Right kidney (tissue), 9 donors: ENCODE results near the gene CDCA4.
"Not testable (repeated sequence)": the region's sequence is repeated elsewhere in the genome, so short reads cannot be mapped to it uniquely, and the experiment has no call there.

Experiments used
- DNase-seq: peaks from one replicate; pipeline ENCODE4 v3.0.0-alpha.2; 2016
- long read RNA-seq, 8 donors: transcript quantifications; one replicate each; lab custom pipeline, GENCODE V29; 2026

The CDCA4 gene
- long read RNA-seq, donor 1, transcript CDCA4-201 (2 exons, 2,513 nt) = major isoform, 22 of 22 reads
- long read RNA-seq, donor 1, partial matches to known transcripts = 0 of 22 reads
- long read RNA-seq, donor 1, other reads (novel, unspliced or antisense) = 0 of 22 reads
- long read RNA-seq, donor 2, transcript CDCA4-201 (2 exons, 2,513 nt) = major isoform, 10 of 10 reads
- long read RNA-seq, donor 2, partial matches to known transcripts = 0 of 10 reads
- long read RNA-seq, donor 2, other reads (novel, unspliced or antisense) = 0 of 10 reads
- long read RNA-seq, donor 3, transcript CDCA4-201 (2 exons, 2,513 nt) = major isoform, 6 of 6 reads
- long read RNA-seq, donor 3, partial matches to known transcripts = 0 of 6 reads
- long read RNA-seq, donor 3, other reads (novel, unspliced or antisense) = 0 of 6 reads
- long read RNA-seq, donor 4, transcript CDCA4-201 (2 exons, 2,513 nt) = major isoform, 9 of 29 reads
- long read RNA-seq, donor 4, partial matches to known transcripts = 20 of 29 reads
- long read RNA-seq, donor 4, other reads (novel, unspliced or antisense) = 0 of 29 reads
- long read RNA-seq, donor 5, transcript CDCA4-201 (2 exons, 2,513 nt) = major isoform, 18 of 18 reads
- long read RNA-seq, donor 5, partial matches to known transcripts = 0 of 18 reads
- long read RNA-seq, donor 5, other reads (novel, unspliced or antisense) = 0 of 18 reads
- long read RNA-seq, donor 6, transcript CDCA4-201 (2 exons, 2,513 nt) = major isoform, 13 of 23 reads
- long read RNA-seq, donor 6, partial matches to known transcripts = 10 of 23 reads
- long read RNA-seq, donor 6, other reads (novel, unspliced or antisense) = 0 of 23 reads
- long read RNA-seq, donor 7 = 0 reads
- long read RNA-seq, donor 8, transcript CDCA4-201 (2 exons, 2,513 nt) = major isoform, 16 of 16 reads
- long read RNA-seq, donor 8, partial matches to known transcripts = 0 of 16 reads
- long read RNA-seq, donor 8, other reads (novel, unspliced or antisense) = 0 of 16 reads

- DNase-seq = peak; percentile 98
These were observed at the start of gene CDCA4 for GRCh38 chr14:105020815-105021655. TSS of gene CDCA4 (minus strand) at chr14:105021083. CDS start at chr14:105011929, 9,154 bp downstream.

- no peak for DNase-seq
These were observed 49.2 kb upstream of the CDCA4 start for GRCh38 chr14:105069871-105070759.

GRCh38 chr14:105069522-105069870, 48.6 kb upstream of the CDCA4 start:
- DNase-seq = no peak

- no peak for DNase-seq
These were observed 47.9 kb upstream of the CDCA4 start for GRCh38 chr14:105068818-105069217.

GRCh38 chr14:105067969-105068301, 47.1 kb upstream of the CDCA4 start:
- DNase-seq = no peak

DNA sequence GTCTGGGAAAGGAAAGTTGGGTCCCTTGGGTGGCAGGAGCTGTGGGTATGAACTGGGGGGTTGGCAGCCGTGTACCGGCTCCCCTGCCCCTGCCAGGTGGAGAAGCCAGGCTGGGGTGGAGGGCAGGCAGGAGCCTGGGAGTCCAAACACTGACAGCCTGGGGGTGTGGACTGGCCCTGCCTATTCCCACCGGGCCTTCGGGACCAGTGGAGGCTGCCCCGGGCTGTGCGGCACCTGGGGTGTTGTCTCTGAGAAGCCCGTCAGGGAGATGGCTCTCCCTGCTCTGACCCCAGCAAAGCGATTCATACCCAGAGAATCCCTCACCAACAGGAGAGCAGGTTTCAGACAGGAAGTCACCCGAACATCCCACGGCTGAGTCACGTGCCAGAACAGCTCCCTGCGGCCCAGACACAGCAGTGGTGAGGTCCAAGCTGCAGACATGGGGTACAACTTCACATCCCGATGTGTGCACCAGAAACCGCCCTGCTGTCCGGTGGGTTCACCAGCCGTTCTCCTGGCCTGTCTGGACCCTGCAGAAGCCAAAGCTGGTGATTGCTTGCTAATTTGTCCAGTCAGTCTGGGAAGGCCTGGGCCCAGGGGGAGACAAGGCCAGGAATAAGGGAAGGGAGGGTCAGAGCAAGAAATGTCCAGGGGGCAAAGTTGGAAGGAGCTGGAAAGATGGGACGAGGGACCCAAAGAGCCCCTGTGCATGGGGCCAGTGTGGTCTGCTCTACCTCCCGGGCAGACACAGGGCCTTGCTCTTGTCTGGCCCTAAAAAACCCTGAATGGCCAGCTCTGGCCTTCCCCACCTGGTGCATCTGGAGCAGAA, 46.5 kb upstream of the CDCA4 start:
- DNase-seq = no peak

DNA sequence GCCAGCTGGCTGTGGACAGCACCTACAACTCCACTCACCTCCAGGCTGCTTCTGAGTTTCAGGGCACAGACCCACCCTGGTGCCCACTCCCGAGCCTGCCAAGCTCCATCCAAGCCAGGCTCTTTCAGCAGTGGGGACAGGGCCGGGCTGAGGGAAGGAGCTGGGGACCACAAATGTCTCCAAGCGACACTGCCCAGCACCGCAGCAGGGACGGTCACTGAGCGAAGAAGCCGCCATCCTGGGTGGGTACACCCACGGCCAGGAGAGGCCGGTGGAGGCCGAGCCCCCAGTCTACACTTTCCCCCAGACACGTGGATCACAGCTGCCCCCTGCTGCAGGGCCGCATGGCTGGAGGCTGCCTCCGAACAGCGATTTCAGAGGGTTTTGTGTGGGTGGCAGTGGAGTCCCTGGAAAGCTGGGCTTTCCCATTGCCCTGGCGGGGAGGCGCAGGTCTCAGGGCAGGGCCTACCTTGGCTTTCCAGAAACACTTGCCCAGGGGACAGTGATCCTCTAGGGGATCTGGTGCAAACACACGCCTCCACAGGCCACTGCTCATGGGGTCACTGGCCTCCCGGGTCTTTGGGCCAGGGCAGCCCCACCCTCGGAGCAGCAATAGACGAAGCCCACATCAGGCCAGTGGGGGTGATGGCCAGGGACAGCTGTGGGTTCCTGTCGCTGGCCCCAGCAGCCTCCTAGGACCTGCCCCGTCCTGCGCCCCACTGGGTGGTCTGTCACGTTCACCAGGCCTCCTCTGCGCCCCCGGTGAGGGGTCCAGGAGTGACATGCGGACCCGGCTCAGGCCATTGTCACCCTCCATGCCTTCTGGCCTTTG, 45.6 kb upstream of the CDCA4 start:
- no peak for DNase-seq

DNA sequence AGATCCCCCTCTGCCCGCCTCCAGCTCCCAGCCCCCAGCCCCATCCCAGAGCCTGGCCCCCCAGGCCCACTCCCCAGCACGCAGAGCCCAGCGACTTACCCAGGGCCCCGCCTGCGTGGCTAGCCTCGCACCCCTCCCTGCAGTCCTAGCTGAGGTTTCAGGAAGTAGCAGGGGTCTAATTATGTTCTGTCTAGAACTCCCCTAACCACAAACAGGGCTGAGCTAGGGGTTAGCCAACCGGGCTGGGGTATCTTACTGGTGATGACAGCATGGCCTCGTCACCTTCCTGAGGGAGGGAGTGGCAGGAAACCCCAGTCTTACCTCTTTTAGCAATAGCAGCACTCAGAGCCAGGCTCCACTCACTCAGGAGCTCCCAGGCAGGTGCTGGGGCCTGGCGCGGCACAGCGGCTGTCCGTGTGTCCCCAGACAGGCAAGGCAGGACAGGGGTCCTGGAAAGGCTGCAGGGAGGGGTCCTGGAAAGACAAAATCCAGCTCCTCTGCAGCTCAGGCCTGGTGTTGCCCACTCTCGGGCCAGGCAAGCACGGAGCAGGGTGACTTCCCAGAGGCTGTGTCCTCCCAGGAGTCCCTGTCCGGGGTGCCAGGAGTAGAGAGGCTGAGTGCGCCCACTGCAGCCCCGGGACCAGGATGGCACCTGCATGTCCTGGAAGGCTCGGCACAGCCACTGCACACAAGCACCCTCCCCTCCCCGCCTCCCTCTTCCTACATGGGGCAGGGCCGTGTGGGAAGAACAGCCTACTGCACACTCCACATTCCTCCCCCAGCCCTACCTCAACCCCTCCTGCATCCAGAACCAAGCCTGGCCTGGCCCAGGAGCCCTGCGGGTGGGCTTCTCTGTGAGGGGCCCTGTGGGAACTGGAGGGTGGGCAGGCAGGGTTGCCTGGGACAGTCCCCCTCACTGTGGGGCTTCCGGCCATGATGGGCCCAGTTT, 44.7 kb upstream of the CDCA4 start, which contains the start of gene GPR132:
Gene GPR132, minus strand, starts transcription at position 151 of the 949 bp plus-strand sequence. CDS start 10,010 bp downstream, outside the sequence.
- DNase-seq = no peak

DNA sequence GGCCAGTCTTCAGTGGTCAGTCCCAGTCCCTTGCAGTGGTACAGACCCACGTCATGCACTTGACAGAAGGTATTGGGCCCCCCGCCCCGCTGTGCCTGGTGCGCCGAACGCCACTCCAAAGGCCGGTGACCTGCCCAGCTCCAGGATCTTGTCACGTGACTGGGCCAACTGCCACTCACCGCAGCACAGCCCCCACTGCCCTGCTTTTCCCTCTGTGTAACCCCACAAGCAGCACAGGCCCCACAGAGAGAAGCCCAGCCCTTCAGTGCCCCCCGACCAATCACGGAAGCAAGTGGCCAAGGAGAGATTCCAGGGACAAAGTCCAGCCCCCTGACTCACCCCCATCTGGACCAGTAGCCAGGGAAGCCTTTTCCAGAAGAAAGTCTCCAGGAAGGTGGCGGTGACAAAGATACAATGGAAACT, 43.8 kb upstream of the CDCA4 start:
- DNase-seq = no peak

DNA sequence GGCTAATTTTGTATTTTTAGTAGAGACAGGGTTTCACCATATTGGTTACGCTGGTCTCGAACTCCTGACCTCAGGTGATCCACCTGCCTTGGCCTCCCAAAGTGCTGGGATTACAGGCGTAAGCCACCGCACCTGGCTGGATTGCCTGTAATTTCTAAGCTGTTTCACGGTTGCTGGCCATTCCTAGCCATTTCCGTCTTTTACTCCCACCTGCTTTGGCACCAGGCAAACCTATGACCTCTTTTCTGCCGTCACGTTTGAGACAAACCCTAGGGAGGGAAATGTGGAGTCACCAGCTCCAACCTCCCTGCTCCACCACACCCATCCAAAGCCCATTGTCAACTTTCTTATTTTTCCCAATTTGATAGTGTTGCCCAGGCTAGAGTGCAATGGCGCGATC, 43.1 kb upstream of the CDCA4 start:
- no peak for DNase-seq

GRCh38 chr14:105063506-105063905, 42.6 kb upstream of the CDCA4 start:
- DNase-seq = not testable (repeated sequence)

DNA sequence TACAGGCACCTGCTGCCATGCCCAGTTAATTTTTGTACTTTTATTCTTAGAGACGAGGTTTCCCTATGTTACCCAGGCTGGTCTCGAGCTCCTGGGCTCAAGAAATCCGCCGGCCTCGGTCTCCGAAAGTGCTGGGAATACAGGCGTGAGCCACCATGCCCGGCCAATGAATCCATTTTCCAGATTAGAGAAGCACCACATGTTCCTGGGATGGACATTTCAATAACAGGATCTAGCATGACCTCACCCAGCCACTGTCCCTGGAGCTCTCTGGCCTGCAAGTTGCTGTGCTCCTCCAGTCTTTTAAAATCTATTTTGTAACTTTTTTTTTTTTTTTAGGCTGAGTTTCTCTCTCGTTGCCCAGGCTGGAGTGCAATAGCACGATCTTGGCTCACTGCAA, 42.2 kb upstream of the CDCA4 start:
- DNase-seq = no peak

DNA sequence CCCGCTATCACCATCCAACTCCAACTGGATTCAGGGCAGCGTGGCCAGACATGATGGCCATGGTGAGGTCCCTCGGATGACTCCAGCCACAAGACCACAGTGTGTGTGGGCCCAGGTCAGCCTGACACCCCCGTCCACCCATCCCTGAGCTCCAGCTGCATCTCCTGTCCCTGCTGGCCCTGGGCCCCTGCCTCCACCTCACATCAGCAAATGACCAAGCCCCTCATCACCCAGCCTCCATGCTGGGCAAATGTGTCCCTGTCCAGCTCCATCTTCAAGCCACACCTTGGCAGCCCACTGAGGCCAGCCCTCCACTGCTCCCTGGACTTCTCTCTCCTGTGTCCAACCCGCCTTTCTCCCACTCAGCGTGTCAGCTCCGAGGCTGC, 41.2 kb upstream of the CDCA4 start:
- no peak for DNase-seq

- DNase-seq = no peak
These were observed 40.7 kb upstream of the CDCA4 start for GRCh38 chr14:105061428-105062047.

DNA sequence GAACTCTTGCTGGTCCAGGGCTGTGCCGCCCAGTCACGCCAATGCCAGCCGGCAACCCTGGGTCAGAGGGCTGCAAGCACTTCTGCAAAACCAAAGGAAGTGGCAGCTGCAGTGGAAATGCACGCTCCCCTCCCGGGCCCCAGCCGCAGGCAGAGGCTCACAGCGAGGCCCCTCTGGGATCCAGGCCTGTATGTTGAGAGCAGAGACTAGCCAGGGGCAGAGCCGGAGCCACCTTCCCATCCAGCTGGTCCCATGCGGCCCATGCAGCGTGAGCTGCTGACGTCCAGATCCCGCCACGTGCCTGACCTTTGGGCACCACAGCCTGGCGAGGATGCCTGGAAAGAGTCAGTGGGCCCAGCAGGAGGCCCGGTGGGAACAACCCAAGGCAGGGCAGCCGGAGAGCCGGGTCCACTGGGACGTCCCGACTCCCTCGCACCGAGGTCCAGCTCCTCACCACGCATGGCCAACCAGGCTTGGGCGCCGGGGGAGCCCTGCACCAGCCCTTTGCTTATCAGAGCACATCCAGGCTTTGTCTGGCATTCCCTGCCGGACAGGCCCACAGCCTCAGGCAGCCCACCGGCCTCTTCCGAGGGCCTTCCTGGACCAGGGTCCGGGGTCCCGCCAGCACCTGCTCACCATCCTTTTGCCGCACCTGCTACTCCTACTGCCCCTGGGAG, 40.0 kb upstream of the CDCA4 start:
- peak; percentile 49 for DNase-seq

- DNase-seq = no peak
These were observed 39.2 kb upstream of the CDCA4 start for GRCh38 chr14:105059925-105060565.
